SJCRH30 (cell line): ENCODE data around the gene GPR21. TPM values are rescaled to one million over a fixed set of nuclear protein-coding genes. Genes with fewer than 3 reads are reported as not detected.

Source experiments
- DNase-seq, 2 experiments: peaks; one replicate each; pipeline ENCODE4 v3.0.0-alpha.2; 2015 to 2020
- H3K27ac ChIP-seq: fragments of 250-450 bp; sonication (Bioruptor Pico); 2 replicates; pipeline ENCODE4 v1.5.1; 2020; ENCODE audit warnings: mild to moderate bottlenecking, moderate library complexity
- H3K27me3 ChIP-seq: fragments of 250-450 bp; sonication (Bioruptor Pico); 2 replicates; pipeline ENCODE4 v1.5.1; 2020; ENCODE audit warnings: mild to moderate bottlenecking, moderate library complexity
- H3K36me3 ChIP-seq: fragments of 250-450 bp; sonication (Bioruptor Pico); 2 replicates; pipeline ENCODE4 v1.5.1; 2020; ENCODE audit warnings: mild to moderate bottlenecking, moderate library complexity
- H3K4me1 ChIP-seq: fragments of 250-450 bp; sonication (Bioruptor Pico); 2 replicates; pipeline ENCODE4 v1.5.1; 2020; ENCODE audit warnings: mild to moderate bottlenecking, moderate library complexity
- H3K4me3 ChIP-seq: fragments of 250-450 bp; sonication (Bioruptor Pico); 2 replicates; pipeline ENCODE4 v1.5.1; 2020; ENCODE audit warnings: mild to moderate bottlenecking, moderate library complexity
- H3K9me3 ChIP-seq: fragments of 250-450 bp; sonication (Bioruptor Pico); replicated peaks from 2 replicates; pipeline ENCODE4 v1.5.1; 2020; ENCODE audit warnings: mild to moderate bottlenecking, moderate library complexity
- total RNA-seq: library from RNA; depleted of rRNA; stranded (reverse); fragments of >200 nt; shearing (Covaris generic); gene quantifications from 2 replicates; pipeline ENCODE4 v1.2.3, GENCODE V29; 2014

GPR21 gene
- total RNA-seq, 1 experiment from 2014 or later: 1.7 TPM

- Histone ChIP-seq H3K9me3 (no peaks in the 10 kb centered on the region), H3K4me1 (peaks cover 42% of the 10 kb centered on the region), H3K27ac (no peak overlapping the region), H3K4me3 (no peak overlapping the region), H3K36me3 (peaks cover 28% of the 10 kb centered on the region), H3K27me3 (no peaks in the 10 kb centered on the region)
- no peak for DNase-seq
Measured at GRCh38 chr9:123064716-123065115, 31.2 kb downstream of the GPR21 start.

DNA sequence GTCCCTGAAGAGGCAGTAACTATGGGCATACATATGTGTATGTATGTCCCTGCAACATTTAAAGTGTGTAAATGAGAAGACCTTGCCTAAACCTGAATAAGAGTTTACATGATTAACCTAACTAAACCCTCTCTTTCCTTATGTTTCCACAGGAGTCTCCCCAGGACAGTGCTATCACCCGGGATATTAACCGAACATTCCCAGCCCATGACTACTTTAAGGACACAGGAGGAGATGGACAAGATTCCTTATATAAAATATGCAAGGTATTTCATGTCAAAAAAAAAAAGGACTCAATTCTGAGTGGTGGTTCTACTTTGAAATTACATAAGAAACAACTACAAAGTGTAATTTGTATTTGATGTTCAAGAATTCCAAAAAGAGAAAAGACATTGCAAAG lies 31.7 kb downstream of the GPR21 start:
- DNase-seq: no peak
- no peaks in the 10 kb centered on the region for H3K27me3 ChIP-seq
- H3K4me3 ChIP-seq: no peak overlapping the region
- no peak overlapping the region for H3K27ac ChIP-seq
- peaks cover 42% of the 10 kb centered on the region for H3K4me1 ChIP-seq
- peaks cover 25% of the 10 kb centered on the region for H3K36me3 ChIP-seq
- no peaks in the 10 kb centered on the region for H3K9me3 ChIP-seq

GRCh38 chr9:123067136-123067535 lies 33.7 kb downstream of the GPR21 start:
- Histone ChIP-seq H3K4me3 (no peak overlapping the region), H3K9me3 (no peaks in the 10 kb centered on the region), H3K27me3 (no peaks in the 10 kb centered on the region), H3K4me1 (peaks cover 36% of the 10 kb centered on the region), H3K27ac (no peak overlapping the region), H3K36me3 (peaks cover 31% of the 10 kb centered on the region)
- DNase-seq: no peak

- H3K4me1 ChIP-seq: peaks cover 33% of the 10 kb centered on the region
- H3K27me3 ChIP-seq: no peaks in the 10 kb centered on the region
- H3K27ac ChIP-seq: no peak overlapping the region
- H3K36me3 ChIP-seq: peaks cover 29% of the 10 kb centered on the region
- peak; percentile 17 to 25 for DNase-seq
- H3K9me3 ChIP-seq: no peaks in the 10 kb centered on the region
- no peak overlapping the region for H3K4me3 ChIP-seq
Measured at GRCh38 chr9:123069010-123069481, 35.6 kb downstream of the GPR21 start.

DNA sequence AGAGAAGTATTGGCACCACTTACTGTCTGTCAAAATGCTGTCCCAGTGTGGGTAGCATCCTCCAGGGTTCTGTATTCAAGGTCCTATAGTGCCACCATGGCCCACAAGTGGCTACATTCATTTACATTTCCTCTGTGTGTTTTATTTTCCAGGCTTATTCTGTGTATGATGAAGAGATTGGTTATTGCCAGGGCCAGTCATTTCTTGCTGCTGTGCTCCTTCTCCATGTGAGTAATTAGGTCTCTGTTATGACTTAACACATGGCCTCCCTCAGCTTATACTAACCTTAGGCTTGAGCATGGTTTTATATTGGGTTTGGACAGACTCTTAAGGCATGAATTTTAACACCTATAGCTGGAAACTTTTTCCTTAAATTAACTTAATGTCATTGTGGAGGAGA lies 36.7 kb downstream of the GPR21 start:
- Histone ChIP-seq H3K36me3 (peaks cover 29% of the 10 kb centered on the region), H3K27me3 (no peaks in the 10 kb centered on the region), H3K9me3 (no peaks in the 10 kb centered on the region), H3K27ac (no peak overlapping the region), H3K4me1 (peaks cover 32% of the 10 kb centered on the region), H3K4me3 (no peak overlapping the region)
- DNase-seq: no peak

- peaks cover 41% of the 10 kb centered on the region for H3K4me1 ChIP-seq
- H3K4me3 ChIP-seq: no peak overlapping the region
- peak overlapping the region; percentile 99 for H3K27ac ChIP-seq
- no peaks in the 10 kb centered on the region for H3K9me3 ChIP-seq
- no peak for DNase-seq
- H3K27me3 ChIP-seq: no peaks in the 10 kb centered on the region
- H3K36me3 ChIP-seq: peaks cover 20% of the 10 kb centered on the region
Measured at GRCh38 chr9:123072407-123072995, 39.0 kb downstream of the GPR21 start.

DNA sequence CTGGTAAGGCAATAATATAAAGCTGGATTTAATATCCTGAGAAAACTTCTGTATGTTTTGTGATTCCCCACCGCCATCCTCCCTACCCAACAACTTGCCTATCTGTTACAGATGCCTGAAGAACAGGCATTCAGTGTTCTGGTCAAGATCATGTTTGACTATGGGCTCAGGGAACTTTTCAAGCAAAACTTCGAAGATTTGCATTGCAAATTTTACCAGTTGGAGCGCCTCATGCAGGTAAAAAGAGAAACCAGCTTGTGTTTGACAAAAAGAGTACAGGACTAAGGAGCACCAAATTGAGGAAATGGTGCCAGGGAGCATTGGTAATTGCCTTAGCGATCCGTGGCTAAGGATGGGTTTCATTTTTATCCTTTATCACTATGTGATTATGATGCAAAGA lies 40.0 kb downstream of the GPR21 start:
- peak in 1 of 2 experiments; percentile 15 for DNase-seq
- Histone ChIP-seq H3K27me3 (no peaks in the 10 kb centered on the region), H3K36me3 (peaks cover 25% of the 10 kb centered on the region), H3K27ac (peak overlapping the region; percentile 99), H3K9me3 (no peaks in the 10 kb centered on the region), H3K4me3 (peak overlapping the region; percentile 54), H3K4me1 (peaks cover 40% of the 10 kb centered on the region)

DNA sequence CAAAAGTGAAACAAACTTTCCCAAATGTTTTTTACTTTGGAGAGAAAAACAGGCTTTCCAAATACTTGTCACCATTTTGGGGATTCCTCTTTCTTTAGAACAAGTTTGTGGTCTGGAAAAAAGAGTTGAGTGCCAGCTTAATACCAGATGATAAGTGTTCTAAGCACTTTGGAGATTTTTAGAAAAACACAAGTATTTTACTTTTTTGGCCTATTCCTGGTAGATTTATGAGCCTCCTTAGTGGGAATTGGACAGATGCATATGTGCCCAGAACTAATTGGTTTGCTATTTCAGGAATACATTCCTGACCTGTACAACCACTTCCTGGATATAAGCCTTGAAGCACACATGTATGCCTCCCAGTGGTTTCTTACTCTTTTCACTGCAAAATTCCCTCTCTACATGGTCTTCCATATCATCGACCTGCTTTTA lies 40.5 kb downstream of the GPR21 start:
- Histone ChIP-seq H3K4me1 (peaks cover 35% of the 10 kb centered on the region), H3K27ac (peak overlapping the region; percentile 99), H3K27me3 (no peaks in the 10 kb centered on the region), H3K4me3 (peak overlapping the region; percentile 54), H3K9me3 (no peaks in the 10 kb centered on the region), H3K36me3 (peaks cover 29% of the 10 kb centered on the region)
- peak; percentile 78 to 96 for DNase-seq

DNA sequence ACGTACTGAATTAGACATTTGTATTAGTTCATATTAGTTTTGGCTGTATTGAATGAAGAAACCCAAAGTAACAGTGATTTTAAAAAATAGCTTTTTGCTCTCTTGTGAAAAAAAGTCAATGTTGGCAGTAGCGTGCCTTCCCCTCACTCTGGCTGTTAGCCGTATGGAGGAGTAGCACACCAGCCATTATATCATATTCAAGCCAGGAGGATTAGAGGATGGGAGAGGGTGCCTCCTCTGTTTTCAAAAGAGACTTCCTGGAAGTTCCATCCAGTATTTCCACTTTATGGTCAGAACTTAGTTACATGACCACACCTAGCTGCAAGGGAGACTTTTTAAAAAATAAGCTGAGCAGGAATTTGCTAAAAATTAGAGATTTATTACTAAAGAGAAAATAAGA lies 41.2 kb downstream of the GPR21 start:
- Histone ChIP-seq H3K4me3 (peak overlapping the region; percentile 54), H3K4me1 (peaks cover 35% of the 10 kb centered on the region), H3K27ac (peak overlapping the region; percentile 99), H3K9me3 (no peaks in the 10 kb centered on the region), H3K36me3 (peaks cover 34% of the 10 kb centered on the region), H3K27me3 (no peaks in the 10 kb centered on the region)
- peak; percentile 67 to 86 for DNase-seq

DNA sequence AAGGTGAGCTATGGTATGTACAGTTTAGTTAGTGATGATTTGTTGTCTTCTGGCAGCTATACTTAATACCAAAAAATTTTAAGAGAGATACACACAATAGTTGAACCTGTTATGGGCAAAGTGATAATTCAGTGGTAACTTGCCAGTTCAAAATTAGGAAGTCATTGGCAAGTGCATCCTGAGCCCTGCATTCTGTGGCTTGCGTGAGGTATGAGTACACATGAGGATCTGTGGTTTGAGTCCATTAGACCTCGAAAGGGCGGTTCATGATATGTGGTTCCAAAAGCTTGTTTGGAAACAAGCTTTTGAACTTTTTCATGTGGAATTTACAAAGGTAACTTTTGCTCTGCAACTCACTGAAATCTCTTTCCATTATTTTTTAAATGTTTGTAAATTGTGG lies 47.0 kb downstream of the GPR21 start:
- Histone ChIP-seq H3K9me3 (no peaks in the 10 kb centered on the region), H3K4me1 (peaks cover 7% of the 10 kb centered on the region), H3K27me3 (no peaks in the 10 kb centered on the region), H3K27ac (no peak overlapping the region), H3K36me3 (peaks cover 77% of the 10 kb centered on the region), H3K4me3 (no peak overlapping the region)
- no peak for DNase-seq

- Histone ChIP-seq H3K27ac (no peak overlapping the region), H3K4me1 (no peaks in the 10 kb centered on the region), H3K9me3 (no peaks in the 10 kb centered on the region), H3K36me3 (peaks cover 73% of the 10 kb centered on the region), H3K27me3 (no peaks in the 10 kb centered on the region), H3K4me3 (no peak overlapping the region)
- DNase-seq: peak; percentile 34 to 76
Measured at GRCh38 chr9:123081824-123082223, 48.4 kb downstream of the GPR21 start.

- 0 out of 2 replicates have a peak, but pooled peaks cover under 1% of the 10 kb centered on the region for H3K4me1 ChIP-seq
- no peaks in the 10 kb centered on the region for H3K9me3 ChIP-seq
- no peak overlapping the region for H3K4me3 ChIP-seq
- H3K27ac ChIP-seq: no peak overlapping the region
- no peaks in the 10 kb centered on the region for H3K27me3 ChIP-seq
- no peak for DNase-seq
- peaks cover 70% of the 10 kb centered on the region for H3K36me3 ChIP-seq
Measured at GRCh38 chr9:123083680-123084079, 50.2 kb downstream of the GPR21 start.

DNA sequence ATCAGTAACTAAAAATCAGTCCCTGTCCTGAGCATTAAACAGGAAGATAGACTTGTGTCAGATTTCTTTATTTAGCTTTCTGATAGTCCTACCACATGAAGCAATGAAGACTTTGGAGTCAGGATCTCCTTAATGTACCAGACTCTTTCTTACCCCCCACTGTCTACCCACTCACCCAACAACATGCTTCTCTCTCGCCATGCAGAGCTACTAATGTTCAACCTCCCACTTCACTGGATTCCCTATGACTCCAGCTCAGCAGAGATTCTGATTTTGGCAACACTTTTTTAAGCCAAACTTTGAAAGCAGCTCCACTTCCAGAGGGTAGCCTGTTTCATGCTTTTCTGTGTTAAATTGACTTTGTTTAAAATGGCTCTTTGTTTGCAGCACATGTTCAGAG lies 50.8 kb downstream of the GPR21 start:
- Histone ChIP-seq H3K36me3 (peaks cover 70% of the 10 kb centered on the region), H3K27ac (no peak overlapping the region)
- DNase-seq: no peak

More for the DNA sequence above, 50.8 kb downstream of the GPR21 start:
- Histone ChIP-seq H3K4me3 (no peak overlapping the region), H3K27me3 (no peaks in the 10 kb centered on the region), H3K9me3 (no peaks in the 10 kb centered on the region), H3K4me1 (0 out of 2 replicates have a peak, but pooled peaks cover 3% of the 10 kb centered on the region)
